Measurements from ENCODE around the gene DHX30. TPM values are rescaled to one million over a fixed set of nuclear protein-coding genes. Genes with fewer than 3 reads are reported as not detected.
A peak's percentile ranks its signal among the peaks of the same experiment; 100 is the strongest.

DHX30 gene
- total and polyA plus RNA-seq, 2 donors (not counting 1 experiment from before 2014, with no cell fraction given) = 27.4 to 47.1 TPM

GRCh38 chr3:47872916-47873315 lies 70.0 kb downstream of the DHX30 start:
- no peak for DNase-seq (ENCODE audit: low read depth in 2 of 2)
- Histone ChIP-seq H2AFZ (ENCODE audit: low read length) (no peak overlapping the region), H3K9ac (ENCODE audit: insufficient read depth, low read length) (no peak overlapping the region), H3K79me2 (ENCODE audit: control insufficient read depth, insufficient read depth, low read length) (no peaks in the 10 kb centered on the region), H4K20me1 (ENCODE audit: control insufficient read depth, extremely low read depth, insufficient read depth, low read length) (no peaks in the 10 kb centered on the region), H3K9me3 (ENCODE audit: control insufficient read depth, insufficient read depth, low read depth, low read length) (no peaks in the 10 kb centered on the region), H3K4me2 (ENCODE audit: extremely low read depth, insufficient read depth, low read length) (no peak overlapping the region), H3K27ac (ENCODE audit: insufficient read depth, low read length) (no peak overlapping the region), H3K36me3 (ENCODE audit: control insufficient read depth, insufficient read depth, low read length) (peaks cover 26% of the 10 kb centered on the region), H3K4me3 (replicated peaks in 1 of 4; ENCODE audit: control extremely low read depth in 1 of 4, insufficient read depth in 1 of 4, low read depth in 3 of 4, low read length in 4 of 4) (no peak overlapping the region), H3K27me3 (ENCODE audit: control insufficient read depth, insufficient read depth, low read length) (no peaks in the 10 kb centered on the region), H3K4me1 (ENCODE audit: control insufficient read depth, extremely low read depth, insufficient read depth, low read length) (no peaks in the 10 kb centered on the region)
- TF ChIP-seq EZH2 (IDR thresholded peaks at IDR 0.05; ENCODE audit: low read length, missing control alignments) (no peak), CTCF (conservative IDR thresholded peaks at IDR 0.05 in 1 of 2, IDR thresholded peaks at IDR 0.05 in 1 of 2; ENCODE audit: low read depth in 1 of 2, low read length in 2 of 2) (no peak)

- no peak overlapping the region for H3K27ac ChIP-seq (ENCODE audit: insufficient read depth, low read length)
- no peaks in the 10 kb centered on the region for H4K20me1 ChIP-seq (ENCODE audit: control insufficient read depth, extremely low read depth, insufficient read depth, low read length)
- no peaks in the 10 kb centered on the region for H3K4me1 ChIP-seq (ENCODE audit: control insufficient read depth, extremely low read depth, insufficient read depth, low read length)
- TF ChIP-seq CTCF (conservative IDR thresholded peaks at IDR 0.05 in 1 of 2, IDR thresholded peaks at IDR 0.05 in 1 of 2; ENCODE audit: low read depth in 1 of 2, low read length in 2 of 2) (no peak), EZH2 (IDR thresholded peaks at IDR 0.05; ENCODE audit: low read length, missing control alignments) (no peak)
- H3K79me2 ChIP-seq (ENCODE audit: control insufficient read depth, insufficient read depth, low read length) = no peaks in the 10 kb centered on the region
- H3K36me3 ChIP-seq (ENCODE audit: control insufficient read depth, insufficient read depth, low read length) = peaks cover 26% of the 10 kb centered on the region
- H2AFZ ChIP-seq (ENCODE audit: low read length) = no peak overlapping the region
- no peak overlapping the region for H3K4me3 ChIP-seq (replicated peaks in 1 of 4; ENCODE audit: control extremely low read depth in 1 of 4, insufficient read depth in 1 of 4, low read depth in 3 of 4, low read length in 4 of 4)
- H3K9me3 ChIP-seq (ENCODE audit: control insufficient read depth, insufficient read depth, low read depth, low read length) = no peaks in the 10 kb centered on the region
- no peaks in the 10 kb centered on the region for H3K27me3 ChIP-seq (ENCODE audit: control insufficient read depth, insufficient read depth, low read length)
- H3K4me2 ChIP-seq (ENCODE audit: extremely low read depth, insufficient read depth, low read length) = no peak overlapping the region
- no peak overlapping the region for H3K9ac ChIP-seq (ENCODE audit: insufficient read depth, low read length)
- no peak for DNase-seq (ENCODE audit: low read depth in 2 of 2)
Observed at GRCh38 chr3:47874438-47874837, 71.5 kb downstream of the DHX30 start.

DNA sequence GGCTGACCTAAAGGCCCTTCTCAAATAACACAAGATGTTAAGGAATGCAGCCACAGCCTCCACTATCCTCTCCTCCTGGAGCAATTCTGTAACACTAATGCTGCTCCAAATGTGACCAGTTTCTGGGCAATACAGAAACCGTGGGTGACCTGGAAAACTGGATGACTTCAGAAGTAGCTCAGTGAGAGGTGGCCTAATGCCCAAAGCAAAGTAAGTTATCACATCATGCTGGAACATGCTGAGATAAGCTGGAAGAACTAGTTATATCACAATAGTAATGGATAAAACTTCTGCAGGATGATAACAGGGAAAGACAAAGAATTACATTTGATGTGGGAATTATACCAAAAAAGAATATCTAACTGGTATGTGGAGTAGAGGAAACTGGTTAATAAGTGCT lies 72.0 kb downstream of the DHX30 start:
- no peak for TF ChIP-seq EZH2 (IDR thresholded peaks at IDR 0.05; ENCODE audit: low read length, missing control alignments)
- TF ChIP-seq CTCF (conservative IDR thresholded peaks at IDR 0.05 in 1 of 2, IDR thresholded peaks at IDR 0.05 in 1 of 2; ENCODE audit: low read depth in 1 of 2, low read length in 2 of 2) = no peak
- no peak overlapping the region for H3K27ac ChIP-seq (ENCODE audit: insufficient read depth, low read length)
- no peak overlapping the region for H3K4me2 ChIP-seq (ENCODE audit: extremely low read depth, insufficient read depth, low read length)
- no peaks in the 10 kb centered on the region for H3K79me2 ChIP-seq (ENCODE audit: control insufficient read depth, insufficient read depth, low read length)
- no peaks in the 10 kb centered on the region for H3K4me1 ChIP-seq (ENCODE audit: control insufficient read depth, extremely low read depth, insufficient read depth, low read length)
- no peak overlapping the region for H2AFZ ChIP-seq (ENCODE audit: low read length)
- H3K27me3 ChIP-seq (ENCODE audit: control insufficient read depth, insufficient read depth, low read length) = no peaks in the 10 kb centered on the region
- H3K9me3 ChIP-seq (ENCODE audit: control insufficient read depth, insufficient read depth, low read depth, low read length) = no peaks in the 10 kb centered on the region
- H3K9ac ChIP-seq (ENCODE audit: insufficient read depth, low read length) = no peak overlapping the region
- peak in 1 of 2 donors; percentile 18 for DNase-seq (ENCODE audit: low read depth in 2 of 2)
- no peak overlapping the region for H3K4me3 ChIP-seq (replicated peaks in 1 of 4; ENCODE audit: control extremely low read depth in 1 of 4, insufficient read depth in 1 of 4, low read depth in 3 of 4, low read length in 4 of 4)
- no peaks in the 10 kb centered on the region for H4K20me1 ChIP-seq (ENCODE audit: control insufficient read depth, extremely low read depth, insufficient read depth, low read length)
- H3K36me3 ChIP-seq (ENCODE audit: control insufficient read depth, insufficient read depth, low read length) = peaks cover 25% of the 10 kb centered on the region

Measured in fibroblast of lung (primary cell).